ENCODE results near the gene ARHGAP6.

Gene ARHGAP6

DNA sequence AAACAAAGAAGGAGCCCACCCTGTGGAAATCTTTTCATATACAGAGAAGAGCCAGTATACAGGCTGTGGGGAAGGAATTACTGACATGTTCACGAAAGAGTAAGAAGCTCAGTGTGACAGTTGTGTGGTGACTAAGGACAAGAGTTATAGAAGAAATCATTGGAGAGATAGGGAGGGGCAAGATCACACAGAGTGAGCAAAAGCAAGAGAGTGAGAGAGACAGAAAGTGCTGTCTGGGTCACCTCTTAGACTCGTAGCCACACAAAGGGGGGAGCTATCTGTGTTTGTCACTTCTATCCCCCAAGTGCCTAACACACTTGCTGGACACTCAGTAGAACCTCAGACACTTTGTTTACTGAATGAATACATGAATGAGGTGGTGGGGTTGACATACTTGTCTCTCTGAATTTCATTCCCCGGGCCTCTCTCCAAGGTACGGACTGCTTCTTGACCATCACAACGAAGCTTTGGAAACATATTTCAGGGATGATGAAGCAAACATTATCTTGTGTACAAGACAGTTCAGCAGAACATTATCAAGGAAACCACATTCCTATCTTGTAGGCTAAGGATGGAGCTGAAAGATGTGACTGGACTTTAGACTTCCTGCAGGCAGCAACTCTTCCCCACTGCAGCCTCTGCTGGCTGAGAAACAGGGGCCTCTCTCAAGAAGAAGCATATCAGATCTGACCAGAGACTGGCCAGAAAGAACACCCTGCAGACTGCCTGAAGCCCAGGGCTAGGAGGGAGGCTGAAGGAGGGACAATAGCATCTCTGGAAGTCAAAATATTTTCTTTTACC, 204.3 kb downstream of the ARHGAP6 start:
- Histone ChIP-seq H3K4me2 (no peak overlapping the region), H3K27me3 (ENCODE audit: insufficient read depth, low read depth) (no peaks in the 10 kb centered on the region), H3K79me2 (ENCODE audit: insufficient read depth, low read depth) (no peaks in the 10 kb centered on the region), H3K4me1 (ENCODE audit: low read depth, poor library complexity, severe bottlenecking) (no peaks in the 10 kb centered on the region), H4K20me1 (ENCODE audit: insufficient read depth) (no peaks in the 10 kb centered on the region), H3K27ac (no peak overlapping the region), H3K36me3 (ENCODE audit: insufficient read depth) (no peaks in the 10 kb centered on the region), H2AFZ (ENCODE audit: low read depth) (no peak overlapping the region), H3K9ac (no peak overlapping the region), H3K4me3 (IDR thresholded peaks at IDR 0.05; ENCODE audit: insufficient read depth, low read depth, low read length) (no peak overlapping the region)
- TF ChIP-seq, protein P1, sequence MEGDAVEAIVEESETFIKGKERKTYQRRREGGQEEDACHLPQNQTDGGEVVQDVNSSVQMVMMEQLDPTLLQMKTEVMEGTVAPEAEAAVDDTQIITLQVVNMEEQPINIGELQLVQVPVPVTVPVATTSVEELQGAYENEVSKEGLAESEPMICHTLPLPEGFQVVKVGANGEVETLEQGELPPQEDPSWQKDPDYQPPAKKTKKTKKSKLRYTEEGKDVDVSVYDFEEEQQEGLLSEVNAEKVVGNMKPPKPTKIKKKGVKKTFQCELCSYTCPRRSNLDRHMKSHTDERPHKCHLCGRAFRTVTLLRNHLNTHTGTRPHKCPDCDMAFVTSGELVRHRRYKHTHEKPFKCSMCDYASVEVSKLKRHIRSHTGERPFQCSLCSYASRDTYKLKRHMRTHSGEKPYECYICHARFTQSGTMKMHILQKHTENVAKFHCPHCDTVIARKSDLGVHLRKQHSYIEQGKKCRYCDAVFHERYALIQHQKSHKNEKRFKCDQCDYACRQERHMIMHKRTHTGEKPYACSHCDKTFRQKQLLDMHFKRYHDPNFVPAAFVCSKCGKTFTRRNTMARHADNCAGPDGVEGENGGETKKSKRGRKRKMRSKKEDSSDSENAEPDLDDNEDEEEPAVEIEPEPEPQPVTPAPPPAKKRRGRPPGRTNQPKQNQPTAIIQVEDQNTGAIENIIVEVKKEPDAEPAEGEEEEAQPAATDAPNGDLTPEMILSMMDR (conservative IDR thresholded peaks at IDR 0.05; ENCODE audit: low read depth, low read length), result no peak

DNA sequence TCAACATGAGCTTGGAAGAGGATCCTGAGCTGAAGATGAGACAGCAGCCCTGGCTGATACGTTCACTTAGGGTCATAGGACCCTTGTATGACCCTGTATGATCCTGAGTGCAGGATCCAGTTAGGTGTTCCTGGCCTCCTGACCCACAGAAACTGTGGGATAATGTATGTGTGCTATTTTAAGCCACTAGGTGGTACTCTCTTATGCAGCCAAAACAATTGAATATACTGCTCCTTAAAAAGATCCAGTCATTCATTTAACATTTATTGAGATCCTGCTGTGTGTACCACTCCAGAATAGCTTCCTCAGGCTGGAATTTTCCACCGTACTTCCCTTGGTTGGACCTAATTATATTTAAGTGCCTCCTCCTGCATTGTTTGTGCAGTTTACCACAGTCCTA, 205.4 kb downstream of the ARHGAP6 start:
- no peak overlapping the region for H3K4me3 ChIP-seq (IDR thresholded peaks at IDR 0.05; ENCODE audit: insufficient read depth, low read depth, low read length)
- H3K27ac ChIP-seq, result no peak overlapping the region
- H3K9ac ChIP-seq, result no peak overlapping the region
- H3K79me2 ChIP-seq (ENCODE audit: insufficient read depth, low read depth), result no peaks in the 10 kb centered on the region
- no peaks in the 10 kb centered on the region for H4K20me1 ChIP-seq (ENCODE audit: insufficient read depth)
- H3K4me2 ChIP-seq, result no peak overlapping the region
- no peak overlapping the region for H2AFZ ChIP-seq (ENCODE audit: low read depth)
- H3K4me1 ChIP-seq (ENCODE audit: low read depth, poor library complexity, severe bottlenecking), result no peaks in the 10 kb centered on the region
- TF ChIP-seq, protein P1 (conservative IDR thresholded peaks at IDR 0.05; ENCODE audit: low read depth, low read length), result no peak
- no peaks in the 10 kb centered on the region for H3K36me3 ChIP-seq (ENCODE audit: insufficient read depth)
- no peaks in the 10 kb centered on the region for H3K27me3 ChIP-seq (ENCODE audit: insufficient read depth, low read depth)

DNA sequence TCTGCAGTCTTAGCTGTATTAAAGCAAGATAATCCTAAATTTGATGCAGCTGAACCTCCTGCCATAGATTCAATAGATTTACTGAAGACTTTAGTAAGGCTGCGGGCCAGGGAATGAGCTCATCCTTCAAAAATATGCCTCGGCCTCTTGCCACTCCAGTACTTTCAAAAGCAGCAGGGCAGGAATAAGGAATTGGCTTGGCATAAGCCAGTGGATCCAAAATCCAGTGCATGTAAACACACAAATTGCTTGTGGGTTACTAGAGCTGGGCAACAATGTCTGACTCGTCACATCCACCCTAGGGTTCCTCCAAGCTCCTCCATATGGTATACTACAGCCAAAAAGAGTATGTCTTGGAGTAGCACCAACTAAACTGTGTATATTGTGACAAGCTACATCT, 207.6 kb downstream of the ARHGAP6 start:
- Histone ChIP-seq H3K27ac (no peak overlapping the region), H3K36me3 (ENCODE audit: insufficient read depth) (no peaks in the 10 kb centered on the region), H3K4me1 (ENCODE audit: low read depth, poor library complexity, severe bottlenecking) (no peaks in the 10 kb centered on the region), H4K20me1 (ENCODE audit: insufficient read depth) (no peaks in the 10 kb centered on the region), H3K4me3 (IDR thresholded peaks at IDR 0.05; ENCODE audit: insufficient read depth, low read depth, low read length) (no peak overlapping the region), H3K27me3 (ENCODE audit: insufficient read depth, low read depth) (no peaks in the 10 kb centered on the region), H3K79me2 (ENCODE audit: insufficient read depth, low read depth) (no peaks in the 10 kb centered on the region), H3K4me2 (no peak overlapping the region), H3K9ac (no peak overlapping the region), H2AFZ (ENCODE audit: low read depth) (no peak overlapping the region)
- TF ChIP-seq, protein P1 (conservative IDR thresholded peaks at IDR 0.05; ENCODE audit: low read depth, low read length), result no peak

DNA sequence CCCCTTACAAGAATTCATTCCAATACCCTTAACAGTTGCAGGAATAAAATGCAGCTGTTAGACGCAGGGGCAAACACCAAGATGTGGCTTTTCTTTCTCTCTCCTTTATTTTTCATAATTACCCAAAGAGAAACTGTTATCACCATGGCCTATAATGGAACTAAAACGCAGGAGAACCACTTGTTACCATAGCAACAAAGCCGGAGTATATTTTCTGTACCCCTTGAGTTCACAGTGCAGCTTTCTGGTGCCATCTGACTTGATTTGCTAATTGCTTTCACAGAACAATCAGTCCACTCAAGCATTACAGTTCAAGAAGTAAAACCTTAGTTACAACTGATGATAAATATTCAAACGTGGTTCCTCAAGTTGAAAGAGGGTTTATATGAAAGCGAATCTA, 214.6 kb downstream of the ARHGAP6 start:
- no peaks in the 10 kb centered on the region for H3K36me3 ChIP-seq (ENCODE audit: insufficient read depth)
- TF ChIP-seq, protein P1 (conservative IDR thresholded peaks at IDR 0.05; ENCODE audit: low read depth, low read length), result no peak
- no peak overlapping the region for H3K27ac ChIP-seq
- no peak overlapping the region for H3K9ac ChIP-seq
- H2AFZ ChIP-seq (ENCODE audit: low read depth), result no peak overlapping the region
- H4K20me1 ChIP-seq (ENCODE audit: insufficient read depth), result no peaks in the 10 kb centered on the region
- no peak overlapping the region for H3K4me3 ChIP-seq (IDR thresholded peaks at IDR 0.05; ENCODE audit: insufficient read depth, low read depth, low read length)
- H3K4me2 ChIP-seq, result no peak overlapping the region
- no peaks in the 10 kb centered on the region for H3K79me2 ChIP-seq (ENCODE audit: insufficient read depth, low read depth)
- H3K27me3 ChIP-seq (ENCODE audit: insufficient read depth, low read depth), result no peaks in the 10 kb centered on the region
- H3K4me1 ChIP-seq (ENCODE audit: low read depth, poor library complexity, severe bottlenecking), result no peaks in the 10 kb centered on the region
